ENCODE measurements around the gene ACAA2.
"Not testable (repeated sequence)": the region's sequence is repeated elsewhere in the genome, so short reads cannot be mapped to it uniquely, and the experiment has no call there.

- TF ChIP-seq, protein P1, sequence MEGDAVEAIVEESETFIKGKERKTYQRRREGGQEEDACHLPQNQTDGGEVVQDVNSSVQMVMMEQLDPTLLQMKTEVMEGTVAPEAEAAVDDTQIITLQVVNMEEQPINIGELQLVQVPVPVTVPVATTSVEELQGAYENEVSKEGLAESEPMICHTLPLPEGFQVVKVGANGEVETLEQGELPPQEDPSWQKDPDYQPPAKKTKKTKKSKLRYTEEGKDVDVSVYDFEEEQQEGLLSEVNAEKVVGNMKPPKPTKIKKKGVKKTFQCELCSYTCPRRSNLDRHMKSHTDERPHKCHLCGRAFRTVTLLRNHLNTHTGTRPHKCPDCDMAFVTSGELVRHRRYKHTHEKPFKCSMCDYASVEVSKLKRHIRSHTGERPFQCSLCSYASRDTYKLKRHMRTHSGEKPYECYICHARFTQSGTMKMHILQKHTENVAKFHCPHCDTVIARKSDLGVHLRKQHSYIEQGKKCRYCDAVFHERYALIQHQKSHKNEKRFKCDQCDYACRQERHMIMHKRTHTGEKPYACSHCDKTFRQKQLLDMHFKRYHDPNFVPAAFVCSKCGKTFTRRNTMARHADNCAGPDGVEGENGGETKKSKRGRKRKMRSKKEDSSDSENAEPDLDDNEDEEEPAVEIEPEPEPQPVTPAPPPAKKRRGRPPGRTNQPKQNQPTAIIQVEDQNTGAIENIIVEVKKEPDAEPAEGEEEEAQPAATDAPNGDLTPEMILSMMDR (IDR thresholded peaks at IDR 0.05): not testable (repeated sequence)
- not testable (repeated sequence) for TF ChIP-seq POLR2A, EP300 (IDR thresholded peaks at IDR 0.05)
Measured at GRCh38 chr18:49837316-49837835, 24.0 kb upstream of the ACAA2 start.
